Gastroesophageal sphincter (tissue), 4 donors: ENCODE results near the gene PCBP3. TPM values are rescaled to one million over a fixed set of nuclear protein-coding genes. Genes with fewer than 3 reads are reported as not detected.

Experiments used
- ATAC-seq: fragments of 150-250 bp; one replicate; pipeline ENCODE4 v1.9.1; 2016; ENCODE audit warnings: mild to moderate bottlenecking, moderate library complexity
- H3K27ac ChIP-seq, 4 donors: fragments of 200-600 bp; sonication (generic) in 3 of 4; 1 replicate in 3 of 4; 2 replicates in 1 of 4; pipeline ENCODE4 v1.5.1; 2016 to 2019
- H3K27me3 ChIP-seq: fragments of 200-600 bp; sonication (generic); one replicate; pipeline ENCODE4 v1.5.1; 2019
- H3K36me3 ChIP-seq, 2 donors: fragments of 200-600 bp; sonication (generic); one replicate each; pipeline ENCODE4 v1.5.1; 2019; ENCODE audit warnings: control low read depth in 1 of 2
- H3K4me1 ChIP-seq, 3 donors: fragments of 200-600 bp; sonication (generic); 1 replicate in 2 of 3; 2 replicates in 1 of 3; pipeline ENCODE4 v1.5.1; 2016 to 2019; ENCODE audit warnings: control low read depth in 2 of 3
- H3K4me3 ChIP-seq, 2 donors: fragments of 200-600 bp; sonication (generic); one replicate each; pipeline ENCODE4 v1.5.1; 2019; ENCODE audit warnings: mild to moderate bottlenecking in 1 of 2, moderate library complexity in 1 of 2
- H3K9me3 ChIP-seq, 3 donors: fragments of 200-600 bp; sonication (generic); one replicate each; pipeline ENCODE4 v1.5.1; 2017 to 2019; ENCODE audit warnings: control low read depth in 2 of 3
- CTCF ChIP-seq, 4 experiments: fragments of 200-600 bp in 2 of 4; fragments of 450-650 bp in 2 of 4; sonication (generic) in 1 of 4; IDR thresholded peaks; one replicate each; pipeline ENCODE4 v1.5.1; 2017 to 2019; ENCODE audit warnings: antibody characterized with exemption in 4 of 4, mild to moderate bottlenecking in 2 of 4, moderate library complexity in 2 of 4
- EP300 ChIP-seq: sonication (generic); formaldehyde crosslinking; IDR thresholded peaks from one replicate; pipeline ENCODE4 v1.6.1; 2017; ENCODE audit warnings: antibody characterized with exemption, mild to moderate bottlenecking
- POLR2A ChIP-seq, 2 donors: fragments of 450-650 bp; IDR thresholded peaks; one replicate each; pipeline ENCODE4 v1.6.1; 2017; ENCODE audit warnings: antibody characterized with exemption in 2 of 2, mild to moderate bottlenecking in 2 of 2, moderate library complexity in 1 of 2
- POLR2AphosphoS5 ChIP-seq: sonication (generic); formaldehyde crosslinking; IDR thresholded peaks from one replicate; pipeline ENCODE4 v1.6.1; 2017; ENCODE audit warnings: antibody characterized with exemption
- WGBS, 2 donors: methylation state at CpG; one replicate each; pipeline ENCODE4 v1.1.5; 2018; ENCODE audit warnings: low coverage in 1 of 2; 5-methylcytosine and 5-hydroxymethylcytosine counted together
- total RNA-seq, 4 donors: library from RNA; depleted of rRNA; stranded (reverse); fragments of >200 nt; gene quantifications; one replicate each; pipeline ENCODE4 v1.1.0, GENCODE V29; 2016

PCBP3 gene
- total RNA-seq, 4 donors from 2014 or later, result 5.1 to 14.8 (median 10.4) TPM

- ATAC-seq, result no peak
- no peaks in the 10 kb centered on the region for H3K9me3 ChIP-seq
- H3K27me3 ChIP-seq, result no peaks in the 10 kb centered on the region
- no peak overlapping the region for H3K27ac ChIP-seq
- H3K36me3 ChIP-seq, result no peaks in the 10 kb centered on the region
- no peak overlapping the region for H3K4me3 ChIP-seq
- peaks cover 0 to 5% (median 0%) of the 10 kb centered on the region in 3 donors for H3K4me1 ChIP-seq
- 78 to 83% methylated on average over 1 to 7 of the region's 10 CpGs for WGBS, 2 donors
- TF ChIP-seq POLR2AphosphoS5, result no peak
- TF ChIP-seq EP300, result no peak
- no peak for TF ChIP-seq CTCF (IDR thresholded peaks at IDR 0.05)
- no peak for TF ChIP-seq POLR2A (IDR thresholded peaks at IDR 0.05)
Measured at GRCh38 chr21:45726438-45726837, 82.9 kb downstream of the PCBP3 start.

- Histone ChIP-seq H3K27me3 (no peaks in the 10 kb centered on the region), H3K4me3 (no peak overlapping the region), H3K27ac (no peak overlapping the region), H3K9me3 (peaks cover 0 to 8% (median 0%) of the 10 kb centered on the region in 3 donors), H3K36me3 (no peaks in the 10 kb centered on the region), H3K4me1 (peaks cover 0 to 5% (median 0%) of the 10 kb centered on the region in 3 donors)
- TF ChIP-seq POLR2AphosphoS5 (no peak), EP300 (no peak), POLR2A (IDR thresholded peaks at IDR 0.05) (no peak)
- no peak for ATAC-seq
- WGBS, 2 donors, result 79 to 100% methylated on average over 1 to 2 of the region's 2 CpGs
Measured at GRCh38 chr21:45727390-45727789, 83.9 kb downstream of the PCBP3 start.

GRCh38 chr21:45735259-45736000 lies 91.9 kb downstream of the PCBP3 start:
- H3K4me1 ChIP-seq, result no peaks in the 10 kb centered on the region
- ATAC-seq, result no peak
- no peaks in the 10 kb centered on the region for H3K36me3 ChIP-seq
- H3K4me3 ChIP-seq, result no peak overlapping the region
- H3K9me3 ChIP-seq, result peaks cover 0 to 8% (median 0%) of the 10 kb centered on the region in 3 donors
- H3K27ac ChIP-seq, result no peak overlapping the region
- WGBS, 2 donors, result 84 to 87% methylated on average over 12 to 14 of the region's 14 CpGs
- H3K27me3 ChIP-seq, result no peaks in the 10 kb centered on the region
- no peak for TF ChIP-seq POLR2A (IDR thresholded peaks at IDR 0.05)
- TF ChIP-seq EP300, result no peak
- no peak for TF ChIP-seq POLR2AphosphoS5
- no peak for TF ChIP-seq CTCF (IDR thresholded peaks at IDR 0.05)

- peaks cover 0 to 8% (median 0%) of the 10 kb centered on the region in 3 donors for H3K9me3 ChIP-seq
- WGBS, 2 donors, result 0 to 56% methylated on average over 1 to 2 of the region's 10 CpGs
- no peaks in the 10 kb centered on the region for H3K27me3 ChIP-seq
- TF ChIP-seq POLR2A (IDR thresholded peaks at IDR 0.05) (no peak), EP300 (no peak), POLR2AphosphoS5 (no peak), CTCF (IDR thresholded peaks at IDR 0.05) (no peak)
- no peak overlapping the region for H3K27ac ChIP-seq
- H3K4me1 ChIP-seq, result no peaks in the 10 kb centered on the region
- no peak for ATAC-seq
- H3K4me3 ChIP-seq, result no peak overlapping the region
- no peaks in the 10 kb centered on the region for H3K36me3 ChIP-seq
Measured at GRCh38 chr21:45736042-45736689, 92.6 kb downstream of the PCBP3 start.

- no peak for ATAC-seq
- Histone ChIP-seq H3K27me3 (no peaks in the 10 kb centered on the region), H3K27ac (no peak overlapping the region), H3K9me3 (peaks cover 0 to 4% (median 0%) of the 10 kb centered on the region in 3 donors), H3K4me1 (no peaks in the 10 kb centered on the region), H3K36me3 (no peaks in the 10 kb centered on the region), H3K4me3 (no peak overlapping the region)
- 26 to 35% methylated on average over 2 to 4 of the region's 17 CpGs for WGBS, 2 donors
- TF ChIP-seq CTCF (IDR thresholded peaks at IDR 0.05), result no peak
- TF ChIP-seq POLR2AphosphoS5, result no peak
- TF ChIP-seq EP300, result no peak
- TF ChIP-seq POLR2A (IDR thresholded peaks at IDR 0.05), result no peak
Measured at GRCh38 chr21:45736690-45737484, 93.4 kb downstream of the PCBP3 start.
